ENCODE measurements around the gene CDAN1. TPM values are rescaled to one million over a fixed set of nuclear protein-coding genes. Genes with fewer than 3 reads are reported as not detected.

CDAN1 gene
- total and polyA plus RNA-seq, 10 of the 15 experiments (the other 5 are each of a cell fraction or from before 2014, with no cell fraction given) = 0.56 to 14.2 (median 6.7) TPM

- ChIA-PET CTCF (interaction anchor here (1.1 to 1.2 kb wide), 2 partner anchors 15 to 215 kb away, joined by 3 to 4 read pairs; no protein-coding TSS in a partner anchor), POLR2A (no interaction called here), SMC1A (ENCODE audit: uncharacterized antibody, unreplicated experiment) (interaction anchor here (1.4 kb wide), 1 partner anchor 215 kb away, joined by 3 read pairs; no protein-coding TSS in a partner anchor), RAD21 (ENCODE audit: unreplicated experiment) (no interaction called here)
- no peaks in the 10 kb centered on the region for H3K4me1 ChIP-seq (ENCODE audit: control insufficient read depth, insufficient read depth, low read length)
- ATAC-seq (no peak), FAIRE-seq (no peak), DNase-seq (ENCODE audit: low read depth, low spot score) (no peak)
- no TSS peak for BruUV-seq (replicated peaks)
- H3K79me2 ChIP-seq (ENCODE audit: control insufficient read depth, insufficient read depth, low read length) = no peaks in the 10 kb centered on the region
- no peaks in the 10 kb centered on the region for H3K9me3 ChIP-seq (replicated peaks; ENCODE audit: control insufficient read depth, insufficient read depth, low read length)
- no peaks in the 10 kb centered on the region for H3K27me3 ChIP-seq (replicated peaks in 1 of 2; ENCODE audit: control insufficient read depth in 2 of 2, insufficient read depth in 2 of 2, low read length in 1 of 2)
- H3K9ac ChIP-seq (ENCODE audit: control insufficient read depth, insufficient read depth, low read length) = no peak overlapping the region
- no peak overlapping the region for H2AFZ ChIP-seq (ENCODE audit: control insufficient read depth, low read depth, low read length)
- H4K20me1 ChIP-seq (ENCODE audit: control insufficient read depth, insufficient read depth) = no peaks in the 10 kb centered on the region
- no peak overlapping the region for H3K4me2 ChIP-seq (ENCODE audit: control insufficient read depth, insufficient read depth)
- intact Hi-C loops (cut with micrococcal nuclease; ENCODE audit: unreplicated experiment) (no loop called here), in situ Hi-C loops (cut with MboI) (no loop called here)
- no peak overlapping the region for H3K27ac ChIP-seq (ENCODE audit: control insufficient read depth, insufficient read depth)
- WGBS (ENCODE audit: insufficient coverage, insufficient replicate concordance, low lambda C conversion rate, missing lambda C conversion rate) = 75% methylated on average over 3 of the region's 3 CpGs
- H3K4me3 ChIP-seq = no peak overlapping the region
- no peaks in the 10 kb centered on the region; a peak in 1 of 4 replicates for H3K36me3 ChIP-seq (ENCODE audit: control insufficient read depth in 2 of 2, insufficient read depth in 2 of 2, low read length in 1 of 2)
- TF ChIP-seq, protein P1, sequence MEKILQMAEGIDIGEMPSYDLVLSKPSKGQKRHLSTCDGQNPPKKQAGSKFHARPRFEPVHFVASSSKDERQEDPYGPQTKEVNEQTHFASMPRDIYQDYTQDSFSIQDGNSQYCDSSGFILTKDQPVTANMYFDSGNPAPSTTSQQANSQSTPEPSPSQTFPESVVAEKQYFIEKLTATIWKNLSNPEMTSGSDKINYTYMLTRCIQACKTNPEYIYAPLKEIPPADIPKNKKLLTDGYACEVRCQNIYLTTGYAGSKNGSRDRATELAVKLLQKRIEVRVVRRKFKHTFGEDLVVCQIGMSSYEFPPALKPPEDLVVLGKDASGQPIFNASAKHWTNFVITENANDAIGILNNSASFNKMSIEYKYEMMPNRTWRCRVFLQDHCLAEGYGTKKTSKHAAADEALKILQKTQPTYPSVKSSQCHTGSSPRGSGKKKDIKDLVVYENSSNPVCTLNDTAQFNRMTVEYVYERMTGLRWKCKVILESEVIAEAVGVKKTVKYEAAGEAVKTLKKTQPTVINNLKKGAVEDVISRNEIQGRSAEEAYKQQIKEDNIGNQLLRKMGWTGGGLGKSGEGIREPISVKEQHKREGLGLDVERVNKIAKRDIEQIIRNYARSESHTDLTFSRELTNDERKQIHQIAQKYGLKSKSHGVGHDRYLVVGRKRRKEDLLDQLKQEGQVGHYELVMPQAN (conservative IDR thresholded peaks at IDR 0.05) = no peak
- TF ChIP-seq NR2C1 (IDR thresholded peaks at IDR 0.05) = no peak
- TF ChIP-seq, protein P2, sequence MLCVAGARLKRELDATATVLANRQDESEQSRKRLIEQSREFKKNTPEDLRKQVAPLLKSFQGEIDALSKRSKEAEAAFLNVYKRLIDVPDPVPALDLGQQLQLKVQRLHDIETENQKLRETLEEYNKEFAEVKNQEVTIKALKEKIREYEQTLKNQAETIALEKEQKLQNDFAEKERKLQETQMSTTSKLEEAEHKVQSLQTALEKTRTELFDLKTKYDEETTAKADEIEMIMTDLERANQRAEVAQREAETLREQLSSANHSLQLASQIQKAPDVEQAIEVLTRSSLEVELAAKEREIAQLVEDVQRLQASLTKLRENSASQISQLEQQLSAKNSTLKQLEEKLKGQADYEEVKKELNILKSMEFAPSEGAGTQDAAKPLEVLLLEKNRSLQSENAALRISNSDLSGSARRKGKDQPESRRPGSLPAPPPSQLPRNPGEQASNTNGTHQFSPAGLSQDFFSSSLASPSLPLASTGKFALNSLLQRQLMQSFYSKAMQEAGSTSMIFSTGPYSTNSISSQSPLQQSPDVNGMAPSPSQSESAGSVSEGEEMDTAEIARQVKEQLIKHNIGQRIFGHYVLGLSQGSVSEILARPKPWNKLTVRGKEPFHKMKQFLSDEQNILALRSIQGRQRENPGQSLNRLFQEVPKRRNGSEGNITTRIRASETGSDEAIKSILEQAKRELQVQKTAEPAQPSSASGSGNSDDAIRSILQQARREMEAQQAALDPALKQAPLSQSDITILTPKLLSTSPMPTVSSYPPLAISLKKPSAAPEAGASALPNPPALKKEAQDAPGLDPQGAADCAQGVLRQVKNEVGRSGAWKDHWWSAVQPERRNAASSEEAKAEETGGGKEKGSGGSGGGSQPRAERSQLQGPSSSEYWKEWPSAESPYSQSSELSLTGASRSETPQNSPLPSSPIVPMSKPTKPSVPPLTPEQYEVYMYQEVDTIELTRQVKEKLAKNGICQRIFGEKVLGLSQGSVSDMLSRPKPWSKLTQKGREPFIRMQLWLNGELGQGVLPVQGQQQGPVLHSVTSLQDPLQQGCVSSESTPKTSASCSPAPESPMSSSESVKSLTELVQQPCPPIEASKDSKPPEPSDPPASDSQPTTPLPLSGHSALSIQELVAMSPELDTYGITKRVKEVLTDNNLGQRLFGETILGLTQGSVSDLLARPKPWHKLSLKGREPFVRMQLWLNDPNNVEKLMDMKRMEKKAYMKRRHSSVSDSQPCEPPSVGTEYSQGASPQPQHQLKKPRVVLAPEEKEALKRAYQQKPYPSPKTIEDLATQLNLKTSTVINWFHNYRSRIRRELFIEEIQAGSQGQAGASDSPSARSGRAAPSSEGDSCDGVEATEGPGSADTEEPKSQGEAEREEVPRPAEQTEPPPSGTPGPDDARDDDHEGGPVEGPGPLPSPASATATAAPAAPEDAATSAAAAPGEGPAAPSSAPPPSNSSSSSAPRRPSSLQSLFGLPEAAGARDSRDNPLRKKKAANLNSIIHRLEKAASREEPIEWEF (IDR thresholded peaks at IDR 0.05; ENCODE audit: insufficient replicate concordance, low read depth, low read length) = no peak
- TF ChIP-seq YY1 (IDR thresholded peaks at IDR 0.05; ENCODE audit: low read depth, low read length) = no peak
- TF ChIP-seq ZNF207 (IDR thresholded peaks at IDR 0.05; ENCODE audit: borderline replicate concordance) = no peak
- TF ChIP-seq ZBTB40 (IDR thresholded peaks at IDR 0.05; ENCODE audit: borderline replicate concordance) = no peak
- no peak for TF ChIP-seq CEBPB (IDR thresholded peaks at IDR 0.05; ENCODE audit: borderline replicate concordance in 1 of 2, low read depth in 2 of 2, low read length in 2 of 2)
- no peak for TF ChIP-seq CBX3 (IDR thresholded peaks at IDR 0.05; ENCODE audit: borderline replicate concordance, low read depth)
- TF ChIP-seq, protein P3, sequence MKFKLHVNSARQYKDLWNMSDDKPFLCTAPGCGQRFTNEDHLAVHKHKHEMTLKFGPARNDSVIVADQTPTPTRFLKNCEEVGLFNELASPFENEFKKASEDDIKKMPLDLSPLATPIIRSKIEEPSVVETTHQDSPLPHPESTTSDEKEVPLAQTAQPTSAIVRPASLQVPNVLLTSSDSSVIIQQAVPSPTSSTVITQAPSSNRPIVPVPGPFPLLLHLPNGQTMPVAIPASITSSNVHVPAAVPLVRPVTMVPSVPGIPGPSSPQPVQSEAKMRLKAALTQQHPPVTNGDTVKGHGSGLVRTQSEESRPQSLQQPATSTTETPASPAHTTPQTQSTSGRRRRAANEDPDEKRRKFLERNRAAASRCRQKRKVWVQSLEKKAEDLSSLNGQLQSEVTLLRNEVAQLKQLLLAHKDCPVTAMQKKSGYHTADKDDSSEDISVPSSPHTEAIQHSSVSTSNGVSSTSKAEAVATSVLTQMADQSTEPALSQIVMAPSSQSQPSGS (IDR thresholded peaks at IDR 0.05; ENCODE audit: low read length) = no peak
- no peak for TF ChIP-seq SIN3A (IDR thresholded peaks at IDR 0.05; ENCODE audit: low read depth, low read length)
Measured at GRCh38 chr15:42711746-42712145, 25.2 kb downstream of the CDAN1 start.

Data from GM12878 (cell line).